ENCODE data around the gene TMEM86B. TPM values are rescaled to one million over a fixed set of nuclear protein-coding genes. Genes with fewer than 3 reads are reported as not detected.

The TMEM86B gene
- polyA plus RNA-seq, 1 of the 3 experiments (the other 2 are of a cell fraction), result 3.0 TPM

DNA sequence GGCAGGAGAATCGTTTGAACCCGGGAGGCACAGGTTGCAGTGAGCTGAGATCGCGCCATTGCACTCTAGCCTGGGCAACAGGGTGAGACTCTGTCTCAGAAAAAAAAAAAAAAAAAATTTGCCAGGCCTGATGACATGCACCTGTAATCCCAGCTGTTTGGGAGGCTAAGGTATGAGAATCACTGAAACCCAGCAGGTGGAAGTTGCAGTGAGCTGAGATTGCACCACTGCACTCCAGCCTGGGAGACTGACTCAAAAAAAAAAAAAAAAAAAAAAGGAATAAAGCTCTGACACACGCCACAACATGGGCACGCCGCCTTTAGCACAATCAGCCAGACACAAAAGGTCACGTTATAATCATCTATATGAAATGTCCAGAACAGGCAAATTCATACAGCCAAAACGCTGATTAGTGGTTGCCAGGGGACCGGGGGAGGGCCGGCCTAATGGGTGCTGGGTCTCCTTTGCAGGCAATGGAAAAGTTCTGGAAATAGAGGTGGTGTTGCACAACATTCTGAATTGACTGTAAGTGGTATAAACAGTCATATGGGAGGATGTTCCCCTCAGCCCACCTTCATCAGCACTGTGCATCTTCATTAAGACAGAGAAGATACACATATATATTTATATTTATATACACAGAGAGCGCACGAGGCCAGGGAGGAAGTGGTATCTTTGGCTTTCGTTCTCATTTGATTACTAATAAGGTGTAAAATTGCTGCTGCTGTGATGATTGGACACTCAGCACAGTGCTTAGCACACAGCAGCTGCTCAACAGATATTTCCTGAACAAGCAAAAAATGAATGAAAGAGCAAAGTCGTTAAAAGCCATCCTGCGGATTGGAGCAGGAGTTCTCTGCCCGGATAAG lies 47.5 kb upstream of the TMEM86B start:
- ChIA-PET CTCF (interaction anchor here (1.8 kb wide), 1 partner anchor 25 kb away, joined by 7 read pairs; no protein-coding TSS in a partner anchor), POLR2A (interaction anchor here (0.7 kb wide), 1 partner anchor 55 kb away, joined by 5 read pairs; no protein-coding TSS in a partner anchor)
- H3K79me2 ChIP-seq (ENCODE audit: insufficient read depth), result peaks cover 6% of the 10 kb centered on the region; the same call in 1 of the 2 replicates
- TF ChIP-seq FOXJ3 (CRISPR knock-in tag; IDR thresholded peaks at IDR 0.05) (no peak), GATA2 (CRISPR knock-in tag; IDR thresholded peaks at IDR 0.05) (no peak), YY1 (IDR thresholded peaks at IDR 0.05; ENCODE audit: low read depth) (no peak), MEF2A (IDR thresholded peaks at IDR 0.05; ENCODE audit: borderline replicate concordance, low read depth) (no peak), ELF1 (IDR thresholded peaks at IDR 0.05) (no peak), NRF1 (IDR thresholded peaks at IDR 0.05; ENCODE audit: low read depth, low read length) (no peak), TEAD4 (IDR thresholded peaks at IDR 0.05; ENCODE audit: borderline replicate concordance, insufficient read depth) (no peak), TCF12 (IDR thresholded peaks at IDR 0.05) (no peak), MXI1 (IDR thresholded peaks at IDR 0.05; ENCODE audit: low read depth, low read length) (no peak), NFIC (IDR thresholded peaks at IDR 0.05; ENCODE audit: borderline replicate concordance) (no peak), FOSL2 (IDR thresholded peaks at IDR 0.05; ENCODE audit: borderline replicate concordance, low read depth) (no peak), GABPA (IDR thresholded peaks at IDR 0.05; ENCODE audit: low read depth) (no peak), RCOR1 (IDR thresholded peaks at IDR 0.05; ENCODE audit: low read length) (no peak), FOXM1 (IDR thresholded peaks at IDR 0.05; ENCODE audit: low read depth) (no peak), SMC3 (IDR thresholded peaks at IDR 0.05; ENCODE audit: low read depth, low read length) (no peak), SIN3A (IDR thresholded peaks at IDR 0.05; ENCODE audit: borderline replicate concordance, low read depth, low read length) (no peak)
- TF ChIP-seq, protein P1, sequence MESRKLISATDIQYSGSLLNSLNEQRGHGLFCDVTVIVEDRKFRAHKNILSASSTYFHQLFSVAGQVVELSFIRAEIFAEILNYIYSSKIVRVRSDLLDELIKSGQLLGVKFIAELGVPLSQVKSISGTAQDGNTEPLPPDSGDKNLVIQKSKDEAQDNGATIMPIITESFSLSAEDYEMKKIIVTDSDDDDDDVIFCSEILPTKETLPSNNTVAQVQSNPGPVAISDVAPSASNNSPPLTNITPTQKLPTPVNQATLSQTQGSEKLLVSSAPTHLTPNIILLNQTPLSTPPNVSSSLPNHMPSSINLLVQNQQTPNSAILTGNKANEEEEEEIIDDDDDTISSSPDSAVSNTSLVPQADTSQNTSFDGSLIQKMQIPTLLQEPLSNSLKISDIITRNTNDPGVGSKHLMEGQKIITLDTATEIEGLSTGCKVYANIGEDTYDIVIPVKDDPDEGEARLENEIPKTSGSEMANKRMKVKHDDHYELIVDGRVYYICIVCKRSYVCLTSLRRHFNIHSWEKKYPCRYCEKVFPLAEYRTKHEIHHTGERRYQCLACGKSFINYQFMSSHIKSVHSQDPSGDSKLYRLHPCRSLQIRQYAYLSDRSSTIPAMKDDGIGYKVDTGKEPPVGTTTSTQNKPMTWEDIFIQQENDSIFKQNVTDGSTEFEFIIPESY (IDR thresholded peaks at IDR 0.05; ENCODE audit: borderline replicate concordance, low read depth), result no peak
- TF ChIP-seq, protein P2, sequence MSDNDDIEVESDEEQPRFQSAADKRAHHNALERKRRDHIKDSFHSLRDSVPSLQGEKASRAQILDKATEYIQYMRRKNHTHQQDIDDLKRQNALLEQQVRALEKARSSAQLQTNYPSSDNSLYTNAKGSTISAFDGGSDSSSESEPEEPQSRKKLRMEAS (IDR thresholded peaks at IDR 0.05; ENCODE audit: low read depth), result no peak
- TF ChIP-seq, protein P3, sequence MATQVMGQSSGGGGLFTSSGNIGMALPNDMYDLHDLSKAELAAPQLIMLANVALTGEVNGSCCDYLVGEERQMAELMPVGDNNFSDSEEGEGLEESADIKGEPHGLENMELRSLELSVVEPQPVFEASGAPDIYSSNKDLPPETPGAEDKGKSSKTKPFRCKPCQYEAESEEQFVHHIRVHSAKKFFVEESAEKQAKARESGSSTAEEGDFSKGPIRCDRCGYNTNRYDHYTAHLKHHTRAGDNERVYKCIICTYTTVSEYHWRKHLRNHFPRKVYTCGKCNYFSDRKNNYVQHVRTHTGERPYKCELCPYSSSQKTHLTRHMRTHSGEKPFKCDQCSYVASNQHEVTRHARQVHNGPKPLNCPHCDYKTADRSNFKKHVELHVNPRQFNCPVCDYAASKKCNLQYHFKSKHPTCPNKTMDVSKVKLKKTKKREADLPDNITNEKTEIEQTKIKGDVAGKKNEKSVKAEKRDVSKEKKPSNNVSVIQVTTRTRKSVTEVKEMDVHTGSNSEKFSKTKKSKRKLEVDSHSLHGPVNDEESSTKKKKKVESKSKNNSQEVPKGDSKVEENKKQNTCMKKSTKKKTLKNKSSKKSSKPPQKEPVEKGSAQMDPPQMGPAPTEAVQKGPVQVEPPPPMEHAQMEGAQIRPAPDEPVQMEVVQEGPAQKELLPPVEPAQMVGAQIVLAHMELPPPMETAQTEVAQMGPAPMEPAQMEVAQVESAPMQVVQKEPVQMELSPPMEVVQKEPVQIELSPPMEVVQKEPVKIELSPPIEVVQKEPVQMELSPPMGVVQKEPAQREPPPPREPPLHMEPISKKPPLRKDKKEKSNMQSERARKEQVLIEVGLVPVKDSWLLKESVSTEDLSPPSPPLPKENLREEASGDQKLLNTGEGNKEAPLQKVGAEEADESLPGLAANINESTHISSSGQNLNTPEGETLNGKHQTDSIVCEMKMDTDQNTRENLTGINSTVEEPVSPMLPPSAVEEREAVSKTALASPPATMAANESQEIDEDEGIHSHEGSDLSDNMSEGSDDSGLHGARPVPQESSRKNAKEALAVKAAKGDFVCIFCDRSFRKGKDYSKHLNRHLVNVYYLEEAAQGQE (IDR thresholded peaks at IDR 0.05; ENCODE audit: low read depth, low read length), result no peak
- TF ChIP-seq, protein P4, sequence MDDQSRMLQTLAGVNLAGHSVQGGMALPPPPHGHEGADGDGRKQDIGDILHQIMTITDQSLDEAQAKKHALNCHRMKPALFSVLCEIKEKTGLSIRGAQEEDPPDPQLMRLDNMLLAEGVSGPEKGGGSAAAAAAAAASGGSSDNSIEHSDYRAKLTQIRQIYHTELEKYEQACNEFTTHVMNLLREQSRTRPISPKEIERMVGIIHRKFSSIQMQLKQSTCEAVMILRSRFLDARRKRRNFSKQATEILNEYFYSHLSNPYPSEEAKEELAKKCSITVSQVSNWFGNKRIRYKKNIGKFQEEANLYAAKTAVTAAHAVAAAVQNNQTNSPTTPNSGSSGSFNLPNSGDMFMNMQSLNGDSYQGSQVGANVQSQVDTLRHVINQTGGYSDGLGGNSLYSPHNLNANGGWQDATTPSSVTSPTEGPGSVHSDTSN (IDR thresholded peaks at IDR 0.05), result no peak
- no peaks in the 10 kb centered on the region for H3K9me2 ChIP-seq
- no peaks in the 10 kb centered on the region for H3K27me3 ChIP-seq (ENCODE audit: insufficient read depth)
- no peak overlapping the region for H3K27ac ChIP-seq (ENCODE audit: low read depth in 2 of 2, low read length in 1 of 2)
- 89% methylated on average over 17 of the region's 17 CpGs for WGBS (ENCODE audit: low lambda C conversion rate)
- no peak overlapping the region for H2AFZ ChIP-seq (ENCODE audit: low read depth)
- no peaks in the 10 kb centered on the region for H4K20me1 ChIP-seq (ENCODE audit: insufficient read depth)
- H3K4me3 ChIP-seq (ENCODE audit: low read depth in 2 of 2, low read length in 1 of 2), result no peak overlapping the region
- H3K4me2 ChIP-seq, result no peak overlapping the region
- no peak overlapping the region for H3K9ac ChIP-seq
- H3K4me1 ChIP-seq (ENCODE audit: control insufficient read depth in 1 of 2, insufficient read depth in 2 of 2, low read depth in 1 of 2, low read length in 1 of 2), result peaks cover 0 to 4% of the 10 kb centered on the region in 2 experiments; a peak in 1 of 4 replicates
- H3K9me3 ChIP-seq, result no peaks in the 10 kb centered on the region
- H3K36me3 ChIP-seq (replicated peaks in 1 of 2; ENCODE audit: control insufficient read depth in 1 of 2, insufficient read depth in 2 of 2, low read length in 1 of 2), result peaks cover 0 to 24% of the 10 kb centered on the region in 2 experiments
- peaks cover 10% of the 10 kb centered on the region for H3F3A ChIP-seq (replicated peaks; ENCODE audit: insufficient read depth)
- no peak for DNase-seq
